ENCODE results near the gene NPTXR. TPM values are rescaled to one million over a fixed set of nuclear protein-coding genes. Genes with fewer than 3 reads are reported as not detected.
A peak's percentile ranks its signal among the peaks of the same experiment; 100 is the strongest.

The NPTXR gene
- total RNA-seq, result 1 to 10 TPM; 1.9 to 2.5 TPM

DNA sequence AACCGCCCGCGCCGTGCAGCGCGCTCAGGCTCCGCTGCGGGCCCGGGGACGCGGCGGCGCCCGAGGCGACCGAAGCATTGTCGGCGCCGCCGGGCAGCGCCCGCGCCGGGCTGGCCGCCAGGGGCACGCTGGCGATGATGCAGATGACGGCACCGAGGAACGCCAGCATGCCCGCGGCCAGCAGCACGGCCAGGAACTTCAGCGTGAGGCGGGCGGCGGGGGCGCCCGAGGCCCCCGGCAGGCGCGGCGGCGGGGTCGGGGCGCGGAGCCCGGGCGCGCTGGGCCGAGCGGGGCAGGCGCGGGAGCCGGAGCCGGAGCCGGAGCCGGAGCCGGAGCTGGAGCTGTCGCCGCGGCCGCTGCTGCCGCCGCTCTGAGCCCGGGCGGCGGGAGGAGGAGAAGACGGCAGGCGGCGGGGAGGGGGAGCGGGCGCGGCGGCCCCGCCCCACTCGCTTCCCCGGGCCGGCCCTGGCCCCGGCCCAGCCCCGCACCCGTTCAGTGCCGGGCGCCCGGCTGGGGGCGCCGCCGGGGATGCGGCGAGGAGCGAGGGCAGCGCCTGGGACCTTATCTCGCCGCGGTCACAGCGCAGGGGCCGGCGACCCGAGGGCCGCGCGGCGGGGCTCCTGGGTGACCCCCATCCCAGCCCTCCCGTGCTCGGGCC is at the start of gene NPTXR:
NPTXR (minus strand) TSS at position 372 of the 658 bp plus-strand sequence.
- Mint-ChIP-seq H3K9me3 (no peaks in the 10 kb centered on the region), H3K4me1 (ENCODE audit: low read depth) (peaks cover 11% of the 10 kb centered on the region), H3K27ac (no peak within 1 kb of the TSS), H3K36me3 (no peaks in the 10 kb centered on the region), H3K4me3 (peak within 1 kb of the TSS; percentile 73), H3K27me3 (peaks cover 15% of the 10 kb centered on the region)
- CTCF ChIA-PET, result interaction anchor here (0.7 to 4.5 kb wide), 15 partner anchors 10 to 328 kb away, joined by 3 to 37 read pairs (median 4); partner anchors contain the start of genes SUN2 and TOMM22
- intact Hi-C loops (cut with micrococcal nuclease), result no loop called here
- POLR2A ChIA-PET, result interaction anchor here (1.1 to 2.1 kb wide), 2 partner anchors 17 to 87 kb away, joined by 3 to 7 read pairs; no protein-coding TSS in a partner anchor
- peak; percentile 45 for DNase-seq

DNA sequence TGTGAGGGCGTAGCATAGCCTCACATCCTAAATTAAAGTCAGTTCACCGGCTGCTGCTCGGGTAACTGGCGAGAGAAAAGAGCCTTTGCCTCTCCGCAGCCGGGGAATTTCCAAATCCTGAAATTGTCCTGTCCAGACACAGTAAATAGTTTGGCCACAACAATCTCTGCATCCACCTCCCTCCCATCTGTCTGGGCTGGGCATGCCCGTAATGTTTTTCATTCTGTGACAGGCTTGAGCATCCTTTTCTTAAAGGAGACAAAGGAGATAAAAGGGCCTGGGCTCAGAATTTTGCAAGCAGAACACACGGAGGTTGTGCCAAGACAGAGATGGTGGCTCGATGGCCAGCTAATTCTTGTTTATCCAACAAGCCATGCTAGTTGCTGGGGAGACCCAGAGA is 47.4 kb upstream of the NPTXR start:
- intact Hi-C loops (cut with micrococcal nuclease), result no loop called here
- H3K4me3 Mint-ChIP-seq, result no peak overlapping the region
- peaks cover 7% of the 10 kb centered on the region for H3K27me3 Mint-ChIP-seq
- POLR2A ChIA-PET, result no interaction called here
- H3K36me3 Mint-ChIP-seq, result no peaks in the 10 kb centered on the region
- CTCF ChIA-PET, result no interaction called here
- no peak overlapping the region for H3K27ac Mint-ChIP-seq
- no peaks in the 10 kb centered on the region for H3K9me3 Mint-ChIP-seq
- DNase-seq, result no peak
- peaks cover 6% of the 10 kb centered on the region for H3K4me1 Mint-ChIP-seq (ENCODE audit: low read depth)

DNA sequence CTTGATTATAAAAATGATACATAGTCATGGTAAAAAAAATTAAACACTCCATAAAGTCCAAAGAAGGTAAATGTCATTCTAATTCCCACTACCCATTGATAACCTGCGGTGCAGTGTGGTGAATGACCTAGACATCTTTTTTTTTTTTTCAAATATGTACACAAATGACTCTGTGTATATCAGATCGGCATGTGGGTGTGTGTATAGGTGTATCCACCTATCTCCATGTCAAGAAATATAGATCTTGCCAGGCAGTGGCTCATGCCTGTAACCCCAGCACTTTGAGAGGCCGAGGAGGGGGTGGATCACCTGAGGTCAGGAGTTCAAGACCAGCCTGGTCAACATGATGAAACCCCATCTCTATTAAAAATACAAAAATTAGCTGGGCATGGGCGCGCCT is 46.5 kb upstream of the NPTXR start:
- DNase-seq, result no peak
- peaks cover 7% of the 10 kb centered on the region for H3K27me3 Mint-ChIP-seq
- H3K27ac Mint-ChIP-seq, result no peak overlapping the region
- H3K4me1 Mint-ChIP-seq (ENCODE audit: low read depth), result peaks cover 7% of the 10 kb centered on the region
- POLR2A ChIA-PET, result no interaction called here
- no peaks in the 10 kb centered on the region for H3K9me3 Mint-ChIP-seq
- H3K36me3 Mint-ChIP-seq, result no peaks in the 10 kb centered on the region
- H3K4me3 Mint-ChIP-seq, result no peak overlapping the region
- CTCF ChIA-PET, result no interaction called here
- intact Hi-C loops (cut with micrococcal nuclease), result no loop called here

DNA sequence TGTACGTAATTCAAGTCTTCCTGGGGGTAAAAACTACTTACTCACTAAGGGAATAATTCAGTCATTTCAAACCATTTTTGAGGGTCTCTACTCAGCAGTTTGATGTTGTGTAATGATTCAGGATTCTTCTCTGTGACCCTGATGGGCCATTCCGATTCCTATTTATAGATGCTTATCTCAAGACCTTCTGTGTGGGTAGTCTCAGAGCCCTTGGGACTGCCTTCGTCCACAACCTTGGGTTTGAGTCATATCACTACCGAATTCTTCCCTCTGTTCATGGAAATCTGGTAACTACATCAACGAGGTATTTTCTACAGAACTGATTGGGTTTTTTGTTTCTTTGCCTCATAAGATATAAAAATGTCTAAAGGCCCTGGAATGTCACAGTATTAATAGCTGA is 42.5 kb upstream of the NPTXR start:
- H3K27ac Mint-ChIP-seq, result no peak overlapping the region
- POLR2A ChIA-PET, result interaction anchor here (0.6 kb wide), 1 partner anchor 578 kb away, joined by 4 read pairs; no protein-coding TSS in a partner anchor
- intact Hi-C loops (cut with micrococcal nuclease), result no loop called here
- no peaks in the 10 kb centered on the region for H3K9me3 Mint-ChIP-seq
- H3K27me3 Mint-ChIP-seq, result peaks cover 2% of the 10 kb centered on the region
- no peak overlapping the region for H3K4me3 Mint-ChIP-seq
- H3K4me1 Mint-ChIP-seq (ENCODE audit: low read depth), result peaks cover 25% of the 10 kb centered on the region
- no peaks in the 10 kb centered on the region for H3K36me3 Mint-ChIP-seq
- no peak for DNase-seq
- CTCF ChIA-PET, result interaction anchor here (0.7 to 2.1 kb wide), 3 partner anchors 14 to 262 kb away, joined by 5 to 10 read pairs (median 6); no protein-coding TSS in a partner anchor

DNA sequence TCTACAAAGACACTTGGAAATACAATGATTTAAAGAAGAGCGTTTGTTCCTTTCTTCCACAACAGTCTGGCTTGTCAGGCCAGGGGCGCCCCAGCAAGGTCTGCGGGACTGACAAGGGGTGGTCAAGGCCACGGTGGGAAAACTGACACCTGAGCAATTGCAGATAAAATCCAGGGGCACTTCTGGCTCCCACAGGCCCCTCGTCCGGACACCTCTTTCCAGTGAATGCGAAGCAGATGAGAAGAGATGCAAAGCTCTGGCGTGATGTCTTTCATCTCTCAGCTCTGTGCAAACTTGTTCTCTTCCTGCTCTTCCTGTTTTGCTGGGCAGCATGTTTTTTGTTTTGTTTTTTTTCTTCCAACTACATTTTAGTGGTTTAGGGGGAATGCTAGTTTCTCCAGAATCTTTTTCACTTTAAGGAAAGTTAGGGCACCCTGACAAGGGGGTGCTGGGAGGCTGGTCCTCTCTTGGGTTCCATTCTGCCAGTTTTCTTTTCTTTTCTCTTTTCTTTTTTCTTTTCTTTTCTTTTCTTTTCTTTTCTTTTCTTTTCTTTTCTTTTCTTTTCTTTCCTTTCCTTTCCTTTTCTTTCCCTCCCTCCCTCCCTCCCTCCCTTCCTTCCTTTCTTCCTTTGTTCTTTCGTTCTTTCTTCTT is 39.3 kb upstream of the NPTXR start:
- Mint-ChIP-seq H3K4me1 (ENCODE audit: low read depth) (peaks cover 25% of the 10 kb centered on the region), H3K27me3 (peaks cover 2% of the 10 kb centered on the region), H3K9me3 (no peaks in the 10 kb centered on the region), H3K4me3 (no peak overlapping the region), H3K36me3 (no peaks in the 10 kb centered on the region), H3K27ac (no peak overlapping the region)
- ChIA-PET POLR2A (interaction anchor here (0.6 kb wide), 1 partner anchor 349 kb away, joined by 4 read pairs; no protein-coding TSS in a partner anchor), CTCF (interaction anchor here (2.2 kb wide), 1 partner anchor 14 kb away, joined by 14 read pairs; no protein-coding TSS in a partner anchor)
- no peak for DNase-seq
- intact Hi-C loops (cut with micrococcal nuclease), result no loop called here

DNA sequence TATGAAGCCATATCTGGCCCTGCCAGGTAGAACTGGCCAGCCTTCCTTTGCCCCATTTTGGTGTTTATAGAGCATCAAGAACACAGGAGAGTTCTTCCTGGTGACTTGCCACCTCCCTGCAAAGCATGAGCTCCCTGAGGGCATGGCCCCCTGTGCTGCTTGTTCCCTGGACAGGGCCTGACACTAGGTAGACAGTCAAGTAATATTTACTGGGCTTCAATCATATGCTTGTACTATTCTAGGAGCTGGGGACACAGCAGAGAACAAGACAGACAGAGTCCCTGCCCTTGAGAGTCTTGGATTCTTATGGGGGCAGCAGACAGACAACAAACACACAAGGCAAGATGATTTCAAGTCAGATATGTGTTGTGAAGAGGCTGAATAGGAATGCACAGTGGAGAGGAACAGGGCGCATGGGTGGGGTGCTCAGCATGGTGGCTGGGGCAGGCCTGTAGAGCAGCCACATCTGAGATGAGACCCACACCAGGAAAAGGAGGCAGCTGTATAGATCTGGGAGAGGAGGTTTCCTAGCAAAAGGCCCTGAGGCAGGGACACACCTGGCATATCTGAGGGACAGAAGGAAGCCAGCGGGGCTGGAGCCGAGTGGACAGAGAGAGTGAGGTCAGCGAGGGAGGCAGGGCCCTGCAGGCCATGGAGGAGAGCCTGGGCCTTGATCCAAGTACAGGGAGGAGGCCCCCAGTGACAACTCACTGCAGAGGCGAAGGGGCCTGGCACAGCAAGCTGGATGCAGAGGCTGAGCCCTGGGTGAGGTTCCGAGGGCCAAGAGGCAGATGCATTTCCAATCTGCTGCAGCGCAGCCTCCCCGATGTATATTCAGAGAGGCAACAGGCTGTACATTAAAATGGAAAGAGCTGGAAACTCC is 38.4 kb upstream of the NPTXR start:
- no peaks in the 10 kb centered on the region for H3K36me3 Mint-ChIP-seq
- CTCF ChIA-PET, result interaction anchor here (2.2 kb wide), 1 partner anchor 13 kb away, joined by 14 read pairs; no protein-coding TSS in a partner anchor
- H3K27ac Mint-ChIP-seq, result no peak overlapping the region
- H3K4me3 Mint-ChIP-seq, result no peak overlapping the region
- H3K27me3 Mint-ChIP-seq, result no peaks in the 10 kb centered on the region
- H3K4me1 Mint-ChIP-seq (ENCODE audit: low read depth), result peaks cover 25% of the 10 kb centered on the region
- no peak for DNase-seq
- intact Hi-C loops (cut with micrococcal nuclease), result no loop called here
- no peaks in the 10 kb centered on the region for H3K9me3 Mint-ChIP-seq
- POLR2A ChIA-PET, result interaction anchor here (0.6 kb wide), 1 partner anchor 350 kb away, joined by 4 read pairs; no protein-coding TSS in a partner anchor

DNA sequence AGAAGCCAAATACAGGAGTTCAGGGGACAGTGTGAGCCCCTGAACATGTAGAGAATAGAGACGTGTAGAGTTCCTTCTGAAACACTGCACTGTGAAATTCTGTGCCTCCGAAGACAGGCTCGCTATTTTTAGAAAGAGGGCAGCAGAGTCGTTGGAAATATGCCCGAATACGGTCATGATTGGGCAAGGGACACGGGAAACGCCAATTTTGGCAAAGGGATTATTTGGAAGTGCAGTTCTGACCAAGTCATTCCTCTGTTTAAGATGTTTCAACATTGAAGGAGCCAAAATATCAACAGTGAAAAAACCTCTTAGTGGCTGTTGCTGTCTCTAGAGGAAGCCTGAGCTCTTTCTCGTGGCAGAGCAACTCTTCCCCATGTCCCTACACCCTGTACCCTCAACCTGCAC is 37.6 kb upstream of the NPTXR start:
- intact Hi-C loops (cut with micrococcal nuclease), result no loop called here
- DNase-seq, result no peak
- Mint-ChIP-seq H3K9me3 (no peaks in the 10 kb centered on the region), H3K36me3 (no peaks in the 10 kb centered on the region), H3K27ac (no peak overlapping the region), H3K4me3 (no peak overlapping the region), H3K4me1 (ENCODE audit: low read depth) (peaks cover 21% of the 10 kb centered on the region), H3K27me3 (no peaks in the 10 kb centered on the region)
- ChIA-PET POLR2A (no interaction called here), CTCF (interaction anchor here (2.2 kb wide), 1 partner anchor 12 kb away, joined by 14 read pairs; no protein-coding TSS in a partner anchor)

DNA sequence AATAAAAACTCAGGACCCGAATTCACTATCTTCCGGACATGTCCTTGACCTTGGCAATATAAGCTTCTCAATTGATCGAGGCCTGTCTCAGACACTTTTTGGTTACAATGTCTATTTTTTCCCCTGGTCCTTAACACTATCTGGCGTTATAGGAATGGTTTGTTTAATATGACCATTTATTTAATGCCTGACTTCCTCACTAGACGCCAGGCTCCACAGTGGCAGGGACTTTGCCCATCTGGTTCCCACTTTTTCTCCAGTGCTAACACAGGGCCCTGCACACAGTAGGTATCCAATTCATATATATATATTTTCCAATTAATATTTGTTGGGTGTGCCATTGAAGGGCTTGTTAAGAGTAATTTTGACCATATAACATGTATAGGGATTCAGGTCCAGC is 36.1 kb upstream of the NPTXR start:
- ChIA-PET CTCF (interaction anchor here (1.1 to 2.1 kb wide), 2 partner anchors 11 to 48 kb away, joined by 3 to 7 read pairs; no protein-coding TSS in a partner anchor), POLR2A (no interaction called here)
- Mint-ChIP-seq H3K27ac (no peak overlapping the region), H3K27me3 (no peaks in the 10 kb centered on the region), H3K9me3 (no peaks in the 10 kb centered on the region), H3K4me1 (ENCODE audit: low read depth) (peaks cover 21% of the 10 kb centered on the region), H3K36me3 (no peaks in the 10 kb centered on the region), H3K4me3 (no peak overlapping the region)
- intact Hi-C loops (cut with micrococcal nuclease), result no loop called here
- no peak for DNase-seq

DNA sequence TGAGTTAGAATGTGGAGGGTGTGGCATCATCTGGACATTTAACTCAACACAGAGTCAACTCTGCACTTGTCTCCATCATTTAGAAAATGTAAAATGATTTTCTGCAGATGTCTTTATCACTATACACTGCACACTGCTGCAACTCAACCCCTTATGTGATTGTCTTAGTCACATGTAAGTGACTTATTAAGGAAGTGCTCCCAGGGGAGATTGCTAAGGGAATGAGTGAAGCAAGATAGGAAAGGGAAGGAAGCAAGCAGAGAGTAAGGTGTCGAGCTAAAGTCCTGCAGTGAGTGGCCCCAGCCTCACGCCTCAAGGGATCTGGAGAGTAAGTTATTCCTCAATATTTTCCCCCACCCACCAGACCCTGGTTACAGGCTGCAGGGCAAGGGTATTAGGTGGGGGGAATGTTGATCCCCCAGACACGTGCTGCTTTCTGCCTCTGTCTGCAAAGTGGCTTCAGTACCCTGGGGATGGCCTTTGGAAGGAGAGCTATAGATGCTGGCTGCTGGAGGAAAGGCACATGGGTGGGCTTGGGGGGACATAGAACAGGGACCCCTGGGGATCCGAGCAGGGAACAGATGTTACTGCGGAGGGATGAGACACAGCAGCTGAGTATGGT is 35.4 kb upstream of the NPTXR start:
- CTCF ChIA-PET, result interaction anchor here (1.1 to 2.1 kb wide), 3 partner anchors 10 to 48 kb away, joined by 3 to 14 read pairs (median 7); no protein-coding TSS in a partner anchor
- Mint-ChIP-seq H3K36me3 (no peaks in the 10 kb centered on the region), H3K4me3 (no peak overlapping the region), H3K9me3 (no peaks in the 10 kb centered on the region), H3K27ac (no peak overlapping the region), H3K27me3 (no peaks in the 10 kb centered on the region), H3K4me1 (ENCODE audit: low read depth) (peaks cover 27% of the 10 kb centered on the region)
- no peak for DNase-seq
- POLR2A ChIA-PET, result interaction anchor here (1.3 kb wide), 1 partner anchor 62 kb away, joined by 3 read pairs; no protein-coding TSS in a partner anchor
- intact Hi-C loops (cut with micrococcal nuclease), result no loop called here

DNA sequence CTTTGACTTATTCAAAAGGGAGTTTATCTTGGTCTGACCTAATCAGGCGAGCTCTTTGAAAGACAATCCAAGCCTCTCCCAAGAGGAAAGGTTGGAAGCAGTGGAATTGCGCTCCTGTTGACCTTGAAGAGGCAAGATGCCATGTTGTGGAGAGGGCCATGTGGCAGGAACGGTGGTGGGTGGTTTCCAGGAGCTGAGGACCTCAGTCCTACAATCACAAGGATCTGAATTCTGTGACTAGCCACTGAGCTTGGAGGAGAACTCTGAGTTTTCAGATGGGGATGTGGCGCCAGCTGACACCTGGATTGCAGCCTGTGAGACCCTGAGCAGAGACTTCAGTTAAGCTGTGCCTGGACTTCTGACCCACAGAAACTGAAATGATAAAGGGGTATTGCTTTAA is 34.2 kb upstream of the NPTXR start:
- intact Hi-C loops (cut with micrococcal nuclease), result no loop called here
- ChIA-PET CTCF (interaction anchor here (0.7 to 2.1 kb wide), 4 partner anchors 8 to 96 kb away, joined by 3 to 14 read pairs (median 6); no protein-coding TSS in a partner anchor), POLR2A (interaction anchor here (0.8 to 1.3 kb wide), 2 partner anchors 63 to 123 kb away, joined by 3 read pairs; no protein-coding TSS in a partner anchor)
- Mint-ChIP-seq H3K4me1 (ENCODE audit: low read depth) (peaks cover 33% of the 10 kb centered on the region), H3K27me3 (no peaks in the 10 kb centered on the region), H3K4me3 (no peak overlapping the region), H3K27ac (no peak overlapping the region), H3K36me3 (no peaks in the 10 kb centered on the region), H3K9me3 (no peaks in the 10 kb centered on the region)
- DNase-seq, result no peak

All from activated CD4-positive, alpha-beta memory T cell treated with anti-CD3 and anti-CD28 coated beads for 36 hours (primary cell).